ENCODE data around the gene SLC47A2.

GRCh38 chr17:19708431-19709175 lies 7.8 kb downstream of the SLC47A2 start:
- TF ChIP-seq EP300 (IDR thresholded peaks at IDR 0.05) = no peak
- no peak for TF ChIP-seq CTCF (IDR thresholded peaks at IDR 0.05)
- TF ChIP-seq POLR2A (IDR thresholded peaks at IDR 0.05) = no peak
